ENCODE data around the gene PER1.

Gene PER1

DNA sequence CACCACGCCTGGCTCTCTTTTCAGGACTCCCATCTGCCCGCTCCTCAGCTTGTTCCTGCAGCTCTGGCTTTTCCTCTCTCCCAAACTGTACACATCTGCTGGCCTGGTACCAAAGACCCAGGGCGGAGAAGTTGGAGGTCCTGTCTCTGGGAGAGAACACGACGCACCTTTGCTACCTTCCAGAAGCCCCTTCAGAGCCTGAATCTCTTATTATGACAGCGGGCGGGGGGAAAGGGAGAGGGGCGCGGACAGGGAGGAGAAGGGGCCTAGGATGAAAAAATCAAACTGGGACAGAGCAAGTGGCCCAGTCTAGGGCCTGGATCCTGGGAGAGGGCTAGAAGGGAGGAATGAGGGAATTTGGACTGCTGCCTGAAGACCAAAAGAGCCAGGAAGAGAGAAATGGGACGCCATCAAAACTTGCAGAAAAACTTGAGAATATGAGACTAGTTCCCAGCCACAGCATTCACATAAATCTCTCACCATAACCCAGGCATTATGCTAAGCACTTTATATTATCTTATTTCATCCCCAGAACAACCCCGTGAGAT is 2.5 kb upstream of the PER1 start:
- no peak for DNase-seq

DNA sequence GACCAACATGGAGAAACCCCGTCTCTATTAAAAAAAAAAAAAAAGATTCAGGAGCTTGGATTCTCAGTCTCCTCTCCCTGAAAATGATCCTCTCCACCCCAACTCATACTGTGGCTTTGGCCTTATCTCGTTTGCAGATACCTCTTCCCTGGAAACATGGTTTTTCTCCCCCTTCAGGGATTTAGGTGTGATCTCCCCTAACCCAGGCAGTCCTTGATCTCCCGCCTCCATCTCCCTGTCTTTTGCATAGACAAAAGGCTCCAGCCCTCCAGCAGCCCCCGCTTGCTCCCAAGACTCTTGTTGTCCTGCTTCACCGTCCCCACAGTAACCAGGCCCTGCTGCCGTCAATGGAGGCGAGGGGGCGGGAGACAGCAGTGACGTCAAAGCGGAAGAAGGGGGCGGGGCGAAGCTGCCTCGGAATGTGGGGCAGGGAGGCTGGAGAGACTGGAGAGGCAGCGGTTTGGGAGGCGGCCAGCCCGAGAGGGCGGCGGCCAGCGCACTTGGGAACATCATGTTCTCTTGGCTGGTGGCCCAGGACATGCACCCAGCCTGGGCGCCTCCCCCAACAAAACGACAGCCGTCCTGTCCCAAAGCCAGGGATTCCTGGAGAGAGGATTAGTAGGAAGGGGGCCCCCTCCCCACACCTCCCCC is 1.9 kb upstream of the PER1 start:
- DNase-seq, result peak; percentile 98

DNA sequence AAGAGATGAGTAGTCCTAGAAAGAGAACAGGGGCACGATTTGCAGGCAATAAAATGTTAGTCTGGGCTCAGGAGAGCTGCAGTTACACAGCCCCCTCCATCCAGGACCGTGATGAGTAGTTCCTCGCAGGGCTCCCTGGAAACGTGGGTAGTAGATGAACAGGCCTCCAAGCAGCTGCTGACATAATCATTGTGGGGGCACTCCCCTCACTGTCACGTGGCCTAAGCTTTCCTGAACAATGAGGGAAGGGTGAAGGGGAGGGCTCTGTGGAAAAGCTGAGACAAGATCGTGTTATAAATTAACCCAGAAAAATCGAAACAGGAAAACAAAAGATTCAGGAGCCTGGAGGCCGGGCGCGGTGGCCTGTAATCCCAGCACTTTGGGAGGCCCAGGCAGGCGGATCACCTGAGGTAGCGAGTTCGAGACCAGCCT is 1.3 kb upstream of the PER1 start:
- DNase-seq, result peak; percentile 97

DNA sequence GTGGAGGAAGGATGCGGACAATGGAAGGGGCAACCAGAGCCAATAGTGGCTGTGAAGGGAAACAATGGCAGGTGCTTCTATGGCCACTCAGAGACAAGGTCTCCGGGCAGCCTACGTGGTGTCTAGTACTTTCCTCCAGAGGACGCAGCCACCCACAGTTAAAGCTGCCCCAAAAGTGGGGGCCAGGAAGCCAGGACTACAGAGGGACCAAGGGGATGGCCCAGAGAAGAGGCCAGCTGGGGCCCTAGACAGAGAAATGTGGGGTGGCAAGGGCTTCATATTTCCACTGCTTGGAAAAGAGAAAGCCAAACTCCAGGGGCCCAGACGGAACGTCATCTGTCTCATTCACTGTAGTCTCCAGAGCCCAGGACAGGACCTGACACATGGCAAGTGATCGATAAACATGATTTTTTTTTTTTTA is 837 bp upstream of the PER1 start:
- no peak for DNase-seq

DNA sequence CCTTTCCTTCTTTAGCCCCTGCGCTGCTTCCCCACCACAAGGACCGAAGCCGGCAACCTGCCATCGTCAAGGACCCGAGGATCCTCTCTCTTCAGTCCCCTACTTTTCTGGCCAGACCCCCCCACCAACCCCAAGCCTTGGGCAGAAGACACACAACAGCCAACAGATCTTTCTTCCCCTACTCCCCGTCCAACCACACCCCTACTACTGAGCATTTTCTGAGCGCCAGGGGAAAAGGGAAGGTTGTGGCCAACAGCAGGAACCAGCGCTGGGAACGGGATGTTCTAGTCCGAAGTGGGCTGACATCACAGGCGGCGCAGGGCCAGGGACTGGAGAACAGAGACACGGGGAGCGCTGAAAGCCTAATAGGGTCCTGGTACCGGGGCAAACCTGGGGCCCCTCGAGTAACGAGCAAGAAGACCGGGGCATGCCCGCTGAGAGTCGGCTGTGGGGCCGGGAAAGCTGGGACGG is 528 bp downstream of the PER1 start:
- DNase-seq, result peak; percentile 57

DNA sequence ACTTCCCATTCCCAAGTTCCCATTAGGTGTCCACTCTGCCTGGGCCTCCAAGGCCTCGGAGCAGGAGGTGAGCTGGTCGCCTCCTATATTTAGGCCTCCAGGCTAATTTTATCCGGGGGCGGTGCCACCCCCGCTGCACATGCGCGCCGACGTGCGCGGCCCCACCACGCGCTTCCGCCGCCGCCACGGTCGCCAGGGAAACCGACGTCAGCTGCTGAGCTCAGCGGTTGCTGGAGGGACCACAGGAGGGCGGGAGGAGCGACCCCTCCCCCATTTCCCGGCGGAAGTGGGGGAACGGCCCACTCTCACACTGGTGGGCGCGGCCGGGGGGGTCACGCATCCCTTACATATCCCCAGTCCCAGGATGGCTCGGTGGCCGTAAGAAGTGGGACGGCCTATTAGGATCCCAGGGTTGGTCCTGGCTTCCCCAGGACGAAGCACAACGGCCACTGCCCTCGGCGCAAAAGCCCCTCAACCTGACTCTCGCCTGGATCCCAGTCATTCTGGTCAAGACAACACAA is 1.0 kb downstream of the PER1 start:
- peak; percentile 88 for DNase-seq

DNA sequence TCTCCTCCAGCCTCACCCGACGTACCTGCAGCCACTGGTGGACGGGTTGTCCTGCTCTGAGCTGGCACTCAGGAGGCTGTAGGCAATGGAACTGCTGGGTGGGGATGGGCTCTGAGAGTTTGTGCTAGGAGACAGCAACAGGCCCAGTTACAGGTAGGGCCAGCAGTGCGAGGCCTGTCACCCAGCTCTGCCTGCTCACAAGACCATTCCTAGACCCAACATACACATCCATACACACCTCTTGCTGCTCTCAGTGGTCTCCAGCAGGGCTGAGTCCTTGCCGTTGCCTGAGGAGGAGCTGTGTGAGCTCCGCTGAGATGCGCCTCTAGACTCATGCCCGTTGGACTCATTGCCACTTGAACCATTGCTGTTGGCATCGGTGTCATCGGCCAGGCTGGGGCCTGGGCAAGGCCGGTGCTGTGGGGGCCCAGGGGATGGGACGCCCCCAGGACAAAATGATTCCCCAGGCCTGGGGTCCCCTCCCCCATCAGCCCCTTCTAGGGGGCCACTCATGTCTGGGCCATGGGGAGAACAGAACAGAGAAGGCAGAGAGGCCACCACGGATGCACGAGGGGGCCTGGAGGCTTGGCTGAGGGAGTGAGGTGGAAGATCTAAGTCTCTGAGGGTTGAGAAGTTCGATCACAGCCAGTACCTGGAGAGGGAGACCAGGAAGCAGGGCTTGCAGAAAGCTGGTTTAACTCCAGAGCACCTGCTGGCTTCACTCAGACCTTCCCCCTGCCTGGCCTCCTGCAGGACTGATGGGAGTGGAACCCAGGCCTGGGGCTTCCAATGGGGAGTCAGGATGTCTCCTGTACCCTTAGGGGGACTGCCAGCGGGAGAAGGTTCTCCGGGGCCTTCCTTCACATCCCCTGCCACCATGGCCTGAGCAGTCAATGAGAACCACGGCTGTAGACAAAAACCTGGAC is 1.7 kb downstream of the PER1 start:
- DNase-seq, result no peak

DNA sequence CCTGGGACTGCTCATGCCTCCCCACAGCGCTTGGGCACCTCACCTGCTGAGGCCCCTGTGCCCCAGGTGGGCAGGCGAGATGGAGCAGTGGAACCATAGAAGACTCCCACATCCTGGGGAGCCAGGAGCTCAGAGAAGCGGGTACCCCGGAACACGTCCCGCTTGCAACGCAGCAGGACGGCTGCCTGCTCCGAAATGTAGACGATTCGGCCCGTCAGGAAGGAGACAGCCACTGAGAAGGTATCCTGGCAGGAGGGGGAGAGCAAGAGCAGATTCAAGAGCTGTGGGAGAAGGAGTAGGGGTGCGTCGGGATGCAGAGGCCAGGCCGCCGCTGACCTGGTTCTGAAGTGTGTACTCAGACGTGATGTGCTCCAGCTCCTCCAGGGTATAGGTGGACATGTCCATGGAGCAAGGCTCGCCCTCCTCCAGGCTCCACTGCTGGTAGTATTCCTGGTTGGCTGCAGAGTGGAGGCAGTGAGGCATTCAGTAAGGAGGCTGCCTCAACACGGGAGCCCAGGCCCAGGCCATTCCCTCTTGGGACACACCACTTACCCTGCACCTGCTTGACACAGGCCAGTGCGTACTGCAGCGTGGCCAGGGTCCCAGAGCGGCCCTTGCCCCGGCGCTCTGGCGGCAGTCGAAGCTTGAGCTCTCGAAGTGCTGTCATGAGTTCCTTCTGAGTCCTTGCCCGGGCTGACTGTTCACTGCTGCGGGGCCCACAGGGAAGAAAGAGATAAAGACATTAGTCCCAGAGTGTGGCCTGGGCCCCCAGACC is 2.6 kb downstream of the PER1 start:
- DNase-seq, result no peak

DNA sequence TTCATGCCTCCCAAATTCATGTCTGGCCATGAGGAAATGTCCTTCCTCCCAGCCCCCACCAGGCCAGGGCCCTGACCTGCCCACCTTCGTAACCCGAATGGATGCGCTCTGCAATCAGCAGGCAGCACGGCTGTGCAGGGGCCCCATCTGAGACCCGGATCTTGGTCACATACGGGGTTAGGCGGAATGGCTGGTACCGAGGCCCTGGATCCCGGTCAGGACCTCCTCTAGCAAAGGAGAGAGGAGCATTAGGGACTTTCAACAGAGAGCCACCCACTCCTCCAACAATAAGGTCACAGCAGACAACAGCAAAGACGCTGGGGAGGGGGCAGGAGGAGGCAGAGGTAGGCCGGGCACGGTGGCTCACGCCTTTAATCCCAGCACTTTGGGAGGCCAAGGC is 3.6 kb downstream of the PER1 start:
- no peak for DNase-seq

DNA sequence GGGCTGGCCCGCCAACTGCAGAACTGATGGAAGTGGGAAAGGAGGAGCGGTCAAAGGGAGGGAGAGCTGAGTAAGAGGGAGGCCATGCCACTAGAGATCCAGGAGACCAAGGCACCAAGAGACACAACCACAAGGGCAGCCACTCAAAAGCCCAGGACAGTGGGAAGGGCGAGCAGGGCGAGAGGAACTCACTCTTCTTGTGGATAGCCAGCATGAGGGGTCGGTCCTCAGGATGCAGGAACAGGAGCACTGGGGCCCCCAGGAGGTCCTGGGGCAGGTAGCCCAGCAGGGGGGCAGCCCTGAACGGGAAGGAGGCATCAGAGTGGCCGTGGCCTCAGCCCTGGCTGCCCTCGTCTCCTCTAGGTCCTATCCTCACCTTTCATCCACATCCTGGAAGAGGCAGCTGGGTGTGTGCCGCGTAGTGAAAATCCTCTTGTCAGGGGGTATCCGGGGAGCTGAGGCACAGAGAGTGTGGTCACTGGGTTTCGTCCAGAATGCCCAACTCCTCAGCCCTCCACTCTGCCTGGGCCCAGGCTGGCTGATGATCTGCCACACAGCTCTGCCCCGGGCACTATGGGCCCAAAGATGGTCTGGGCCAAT is 4.3 kb downstream of the PER1 start:
- no peak for DNase-seq

DNA sequence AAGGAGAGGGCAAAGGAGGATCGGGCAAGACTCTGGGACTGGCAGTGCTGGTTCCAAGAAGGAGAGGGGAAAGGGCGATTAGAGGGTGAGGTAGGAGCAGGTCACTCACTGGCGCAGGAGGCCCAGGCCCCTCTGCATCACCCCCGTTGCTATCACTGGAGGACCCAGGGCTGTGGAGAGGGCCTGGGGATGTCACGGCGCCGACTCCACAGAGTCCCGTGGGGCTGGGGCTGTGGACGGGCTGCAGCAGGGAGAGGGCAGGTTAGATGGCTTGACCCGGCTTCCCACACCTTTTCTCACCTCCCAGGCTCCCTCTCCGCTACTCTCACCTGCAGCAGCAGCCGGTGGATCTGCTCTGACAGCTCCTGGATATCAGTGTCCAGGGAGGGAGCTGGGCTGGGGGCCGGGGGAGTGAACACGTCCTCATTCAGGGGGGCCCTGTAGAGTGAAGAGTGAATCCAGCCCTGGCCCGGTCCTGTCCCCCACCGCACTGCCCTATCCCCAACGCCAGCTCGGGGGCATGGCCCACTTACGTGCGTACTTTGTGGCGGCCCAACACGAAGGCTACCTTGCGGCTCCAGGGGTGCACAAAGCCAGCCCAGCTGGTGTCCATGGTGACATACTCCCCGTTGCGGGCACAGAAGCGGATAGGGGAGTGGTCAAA is 4.9 kb downstream of the PER1 start:
- DNase-seq, result no peak

DNA sequence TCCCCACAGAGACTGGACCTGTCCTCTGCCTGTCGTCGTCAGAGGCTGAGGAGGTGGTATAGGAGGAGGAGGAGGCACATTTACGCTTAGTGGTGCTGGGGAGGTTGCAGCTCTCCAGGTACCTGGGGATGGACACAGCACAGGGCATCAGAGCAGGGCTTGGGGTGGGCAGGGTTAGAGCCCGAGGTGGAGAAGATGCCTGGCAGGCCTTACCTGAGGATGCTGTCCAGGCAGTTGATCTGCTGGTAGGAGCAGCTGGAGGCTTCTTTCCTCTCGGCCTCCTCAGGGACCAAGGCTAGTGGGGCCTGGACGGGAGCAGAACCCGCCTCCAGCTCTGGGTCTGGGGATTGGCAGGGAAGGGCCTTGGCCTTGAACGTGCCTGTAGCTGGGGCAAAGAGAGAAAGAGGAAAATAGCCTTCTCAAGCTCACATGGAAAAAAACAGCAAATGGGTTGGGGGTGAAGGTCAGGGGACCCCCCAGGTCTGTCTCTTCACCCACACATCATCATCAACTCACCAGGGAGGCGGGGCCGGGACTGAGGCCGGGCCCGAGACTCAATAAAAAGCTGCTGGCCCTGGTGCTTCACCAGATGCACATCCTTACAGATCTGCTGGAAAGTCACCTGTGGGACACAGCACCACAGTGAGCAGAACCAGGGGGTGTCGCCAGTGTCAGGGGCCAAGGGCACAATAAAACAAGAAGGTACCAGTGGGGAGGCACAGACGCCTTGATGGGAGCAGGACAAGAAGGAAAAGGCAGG is 5.6 kb downstream of the PER1 start:
- no peak for DNase-seq

DNA sequence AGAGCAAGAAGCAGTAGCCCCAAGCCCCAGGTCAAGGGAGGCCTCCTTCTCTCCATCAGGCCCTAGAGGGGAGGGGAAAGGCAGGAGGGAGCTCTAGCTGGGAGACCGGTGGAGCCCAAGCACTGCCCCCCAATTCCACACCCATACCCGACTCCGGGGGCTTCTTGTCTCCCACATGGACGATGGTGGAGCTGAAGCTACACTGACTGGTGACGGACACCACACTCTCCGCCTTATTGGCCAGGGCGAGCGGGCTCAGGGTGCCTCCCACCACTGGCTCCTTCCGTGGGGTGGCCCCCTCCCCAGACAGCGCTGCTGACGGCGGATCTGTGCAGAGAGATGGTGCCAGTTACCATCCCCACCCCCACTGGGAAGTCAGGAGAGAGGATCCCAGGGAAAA is 6.4 kb downstream of the PER1 start:
- DNase-seq, result no peak

DNA sequence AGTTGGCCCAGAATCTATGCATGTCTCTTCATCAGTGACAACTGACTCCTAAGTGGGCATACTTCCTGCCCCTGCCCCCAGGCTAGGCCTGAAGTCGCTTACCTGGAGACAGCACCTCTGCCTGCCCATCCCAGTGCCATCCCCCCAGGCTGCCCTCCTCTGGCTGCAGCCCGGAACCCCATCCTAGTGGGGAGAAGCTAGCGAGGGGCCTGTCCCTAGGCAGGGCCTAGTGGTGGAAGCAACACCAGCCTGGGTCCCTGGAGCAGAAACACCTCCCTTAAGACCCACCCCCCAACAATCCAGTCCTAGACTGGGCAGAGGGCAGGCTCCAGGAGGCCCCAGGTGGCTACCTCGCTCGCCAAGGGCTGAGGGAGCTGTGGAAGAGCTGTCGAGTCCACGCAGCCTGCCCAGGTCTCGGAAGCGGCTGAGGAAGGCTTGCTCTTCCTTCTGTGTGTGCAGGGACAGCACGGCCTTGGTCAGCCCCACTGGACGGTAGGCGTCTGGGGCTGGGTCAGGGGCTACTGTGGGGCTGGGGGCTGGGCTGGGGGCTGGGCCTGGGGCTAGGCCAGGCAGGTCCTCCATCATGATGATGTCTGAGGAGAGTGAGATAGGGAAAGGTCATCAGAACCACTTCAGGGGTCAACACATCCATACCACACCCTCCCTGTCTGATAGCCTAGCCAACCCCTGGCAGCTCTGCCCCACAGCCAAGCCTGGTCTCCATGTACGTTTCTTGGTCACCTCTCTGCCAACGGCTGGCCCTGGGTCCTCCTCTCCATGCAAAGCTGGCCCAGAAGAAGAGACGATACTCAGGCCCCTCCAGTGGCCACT is 7.6 kb downstream of the PER1 start:
- DNase-seq, result no peak

DNA sequence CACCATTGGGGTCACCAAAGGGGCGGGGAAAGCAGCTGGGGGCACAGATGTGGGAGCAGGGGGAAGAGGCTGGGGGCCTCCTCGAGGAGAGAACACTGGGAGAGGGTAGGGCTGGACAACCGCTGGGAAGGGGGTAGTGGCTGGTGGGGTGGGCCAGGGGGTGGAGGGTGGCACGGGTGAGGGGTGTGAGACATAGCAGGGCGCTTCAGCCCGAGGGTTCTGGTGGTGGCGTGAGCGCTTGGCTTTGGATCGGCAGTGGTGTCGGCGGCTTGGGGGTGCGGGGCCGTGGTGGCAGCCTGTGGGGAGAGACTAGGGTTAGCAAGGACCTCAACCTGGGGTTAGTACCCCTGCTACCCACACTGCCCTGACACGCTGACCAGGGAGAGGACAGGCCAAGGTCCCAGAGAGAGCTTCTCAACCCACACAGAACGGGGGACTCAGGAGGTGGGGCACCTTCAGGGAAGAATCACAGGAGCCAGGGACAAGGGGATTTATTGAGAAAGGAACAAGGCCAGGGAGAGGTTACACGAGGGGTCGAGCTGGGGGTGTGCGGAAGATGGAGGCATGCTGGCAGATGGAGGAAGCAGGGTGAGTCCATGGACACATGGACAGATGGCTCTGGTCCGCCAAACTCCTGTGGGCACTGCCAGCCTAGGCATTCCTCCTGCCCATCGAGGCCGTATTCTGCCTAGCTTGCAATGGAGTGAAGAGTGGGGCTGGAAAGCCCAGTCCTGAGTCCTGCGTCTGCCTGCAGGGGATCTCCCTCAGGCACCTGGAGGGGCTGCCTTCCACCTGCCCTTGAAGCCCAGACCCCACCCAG is 8.4 kb downstream of the PER1 start:
- DNase-seq, result no peak

DNA sequence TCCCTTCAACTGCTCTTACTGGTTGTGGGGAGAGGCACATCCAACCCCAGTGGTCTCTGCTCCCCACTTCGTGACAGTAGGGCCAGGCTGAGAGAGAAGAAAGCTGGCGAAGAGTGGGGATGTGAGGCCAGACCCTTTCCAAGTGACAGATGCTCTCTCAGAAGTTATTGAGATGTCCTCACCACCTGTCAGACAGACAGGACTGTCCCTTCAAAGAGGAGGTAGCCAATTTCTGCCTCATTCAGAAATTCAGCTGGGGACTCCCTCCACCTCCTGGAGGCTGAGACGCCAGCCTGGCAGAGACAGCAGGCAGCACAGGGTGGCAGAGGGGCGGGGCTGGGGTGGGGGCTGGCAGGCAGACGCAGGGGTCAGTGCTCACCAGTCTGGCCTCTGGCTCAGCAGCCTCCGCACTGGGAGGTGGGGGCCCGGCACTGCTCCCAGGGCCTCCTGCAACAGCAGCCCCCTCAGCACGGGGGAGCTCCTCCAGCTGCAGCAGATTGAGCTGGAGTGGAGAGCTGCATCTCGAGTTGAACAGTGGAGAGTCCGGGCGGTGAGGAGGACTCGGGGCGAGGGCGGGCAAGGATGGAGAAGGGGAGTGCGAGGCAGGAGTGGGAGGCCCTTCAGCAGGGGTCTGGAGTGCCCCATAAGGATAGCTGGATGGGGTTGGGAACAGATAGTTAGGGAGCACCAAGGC is 9.2 kb downstream of the PER1 start:
- DNase-seq, result no peak

DNA sequence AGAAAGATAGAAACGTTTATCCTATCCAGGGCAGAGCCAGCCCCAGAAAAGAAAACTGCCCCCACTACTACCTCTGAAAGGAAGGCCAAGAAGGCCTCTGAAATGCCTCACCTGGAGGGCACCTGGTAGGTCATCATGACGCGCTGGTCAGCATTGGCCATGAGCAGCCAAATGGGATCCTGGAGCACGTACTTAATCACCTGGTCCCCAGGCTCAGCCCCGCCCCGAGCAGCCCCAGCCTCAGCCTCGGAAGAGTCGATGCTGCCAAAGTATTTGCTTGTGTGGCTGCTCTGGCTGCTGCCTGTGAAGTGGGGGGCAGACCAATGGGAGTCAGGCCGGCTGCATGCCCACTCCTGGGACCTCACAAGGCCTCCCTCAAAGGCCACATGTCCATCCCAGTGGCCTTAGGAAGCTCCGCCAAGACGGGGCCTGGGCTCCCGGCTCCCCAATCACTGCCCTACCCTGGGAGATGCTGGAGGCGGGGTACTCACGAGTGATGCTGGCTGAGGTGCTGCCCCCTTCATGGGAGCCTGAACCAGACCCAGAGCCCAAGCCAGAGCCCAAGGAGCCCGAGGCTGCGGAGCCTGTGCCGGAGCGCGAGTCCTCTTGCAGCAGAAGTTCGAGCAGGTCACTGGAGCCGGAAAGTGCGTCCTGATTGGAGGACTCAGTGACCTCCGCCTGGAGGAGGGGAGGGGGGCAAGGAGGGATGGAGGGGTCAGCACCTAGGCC is 9.9 kb downstream of the PER1 start:
- DNase-seq, result no peak

DNA sequence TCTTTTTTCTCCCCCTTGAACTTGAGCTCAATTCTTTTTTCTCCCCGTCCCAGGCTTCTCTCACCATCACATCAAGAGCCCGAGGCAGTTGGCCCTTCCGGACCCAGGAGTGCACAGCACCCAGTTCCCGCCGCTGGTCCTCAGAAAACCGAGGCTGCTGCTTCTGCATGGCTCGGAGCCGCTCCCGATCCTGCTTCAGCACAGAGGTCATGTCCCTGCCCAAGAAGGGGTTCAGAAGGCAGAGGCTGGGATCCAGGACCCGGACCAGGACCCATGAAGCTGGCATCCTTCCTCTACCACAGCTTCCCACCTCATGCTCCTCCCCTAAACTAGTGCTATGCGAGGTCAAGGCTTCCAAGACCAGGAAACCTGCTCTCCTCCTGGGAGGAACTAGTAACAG is 10.5 kb downstream of the PER1 start:
- no peak for DNase-seq
